Stomach (tissue), 4 donors: Measurements from ENCODE around the gene LRRC4C.

ENCODE experiments used
- EP300 ChIP-seq: sonication (generic); formaldehyde crosslinking; IDR thresholded peaks from one replicate; pipeline ENCODE4 v1.6.1; 2017; ENCODE audit warnings: antibody characterized with exemption
- POLR2A ChIP-seq, 4 donors: fragments of 450-650 bp; IDR thresholded peaks; one replicate each; pipeline ENCODE4 v1.6.1; 2016; ENCODE audit warnings: antibody characterized with exemption in 4 of 4, control low read depth in 2 of 4, mild to moderate bottlenecking in 1 of 4, moderate library complexity in 1 of 4
- POLR2AphosphoS5 ChIP-seq, 3 donors: sonication (generic); formaldehyde crosslinking; IDR thresholded peaks; one replicate each; pipeline ENCODE4 v1.6.1; 2016; ENCODE audit warnings: antibody characterized with exemption in 3 of 3
- TF ChIP-seq, protein P1 (sequence below), 7 experiments: fragments of 450-650 bp in 4 of 7; fragments of 200-600 bp in 3 of 7; sonication (generic) in 3 of 7; IDR thresholded peaks; one replicate each; pipeline ENCODE4 v1.5.1; 2016 to 2019; ENCODE audit warnings: antibody characterized with exemption in 7 of 7, control low read depth in 2 of 7, mild to moderate bottlenecking in 1 of 7

DNA sequence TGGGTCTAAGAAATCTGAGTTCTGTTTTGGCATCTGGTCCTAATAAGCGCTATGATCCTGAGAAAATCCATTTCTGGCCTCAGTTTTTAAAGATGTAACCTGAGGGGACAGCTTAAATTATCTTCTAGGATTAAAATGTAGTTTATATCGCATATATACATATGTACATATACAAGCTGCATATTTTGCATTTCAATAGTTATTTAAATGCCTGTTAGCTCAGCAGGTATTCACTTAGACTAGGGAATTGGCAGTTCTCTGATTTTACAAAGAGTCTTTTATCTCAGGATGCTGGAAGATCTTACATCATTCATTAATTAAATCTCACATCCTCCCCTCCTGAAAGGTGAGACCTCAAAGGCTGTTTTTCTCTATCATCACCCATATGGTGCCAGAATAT lies 1232.8 kb downstream of the LRRC4C start:
- TF ChIP-seq, protein P1, sequence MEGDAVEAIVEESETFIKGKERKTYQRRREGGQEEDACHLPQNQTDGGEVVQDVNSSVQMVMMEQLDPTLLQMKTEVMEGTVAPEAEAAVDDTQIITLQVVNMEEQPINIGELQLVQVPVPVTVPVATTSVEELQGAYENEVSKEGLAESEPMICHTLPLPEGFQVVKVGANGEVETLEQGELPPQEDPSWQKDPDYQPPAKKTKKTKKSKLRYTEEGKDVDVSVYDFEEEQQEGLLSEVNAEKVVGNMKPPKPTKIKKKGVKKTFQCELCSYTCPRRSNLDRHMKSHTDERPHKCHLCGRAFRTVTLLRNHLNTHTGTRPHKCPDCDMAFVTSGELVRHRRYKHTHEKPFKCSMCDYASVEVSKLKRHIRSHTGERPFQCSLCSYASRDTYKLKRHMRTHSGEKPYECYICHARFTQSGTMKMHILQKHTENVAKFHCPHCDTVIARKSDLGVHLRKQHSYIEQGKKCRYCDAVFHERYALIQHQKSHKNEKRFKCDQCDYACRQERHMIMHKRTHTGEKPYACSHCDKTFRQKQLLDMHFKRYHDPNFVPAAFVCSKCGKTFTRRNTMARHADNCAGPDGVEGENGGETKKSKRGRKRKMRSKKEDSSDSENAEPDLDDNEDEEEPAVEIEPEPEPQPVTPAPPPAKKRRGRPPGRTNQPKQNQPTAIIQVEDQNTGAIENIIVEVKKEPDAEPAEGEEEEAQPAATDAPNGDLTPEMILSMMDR (IDR thresholded peaks at IDR 0.05): no peak
- TF ChIP-seq EP300: no peak
- TF ChIP-seq POLR2A (IDR thresholded peaks at IDR 0.05): no peak
- no peak for TF ChIP-seq POLR2AphosphoS5 (IDR thresholded peaks at IDR 0.05)
